ENCODE data around the gene GRIN1. TPM values are rescaled to one million over a fixed set of nuclear protein-coding genes. Genes with fewer than 3 reads are reported as not detected.

The GRIN1 gene
- total RNA-seq, 4 donors from 2014 or later = not detected

GRCh38 chr9:137112564-137113384 lies 26.2 kb upstream of the GRIN1 start:
- no peak overlapping the region for H3K27ac ChIP-seq
- no peak for DNase-seq
- H3K9me3 ChIP-seq = no peaks in the 10 kb centered on the region
- H3K4me3 ChIP-seq (replicated peaks in 1 of 3) = no peak overlapping the region
- 94 to 97% methylated on average over 18 of the region's 42 CpGs for WGBS, 2 donors
- no peak for TF ChIP-seq POLR2A (IDR thresholded peaks at IDR 0.05)
- TF ChIP-seq, protein P1, sequence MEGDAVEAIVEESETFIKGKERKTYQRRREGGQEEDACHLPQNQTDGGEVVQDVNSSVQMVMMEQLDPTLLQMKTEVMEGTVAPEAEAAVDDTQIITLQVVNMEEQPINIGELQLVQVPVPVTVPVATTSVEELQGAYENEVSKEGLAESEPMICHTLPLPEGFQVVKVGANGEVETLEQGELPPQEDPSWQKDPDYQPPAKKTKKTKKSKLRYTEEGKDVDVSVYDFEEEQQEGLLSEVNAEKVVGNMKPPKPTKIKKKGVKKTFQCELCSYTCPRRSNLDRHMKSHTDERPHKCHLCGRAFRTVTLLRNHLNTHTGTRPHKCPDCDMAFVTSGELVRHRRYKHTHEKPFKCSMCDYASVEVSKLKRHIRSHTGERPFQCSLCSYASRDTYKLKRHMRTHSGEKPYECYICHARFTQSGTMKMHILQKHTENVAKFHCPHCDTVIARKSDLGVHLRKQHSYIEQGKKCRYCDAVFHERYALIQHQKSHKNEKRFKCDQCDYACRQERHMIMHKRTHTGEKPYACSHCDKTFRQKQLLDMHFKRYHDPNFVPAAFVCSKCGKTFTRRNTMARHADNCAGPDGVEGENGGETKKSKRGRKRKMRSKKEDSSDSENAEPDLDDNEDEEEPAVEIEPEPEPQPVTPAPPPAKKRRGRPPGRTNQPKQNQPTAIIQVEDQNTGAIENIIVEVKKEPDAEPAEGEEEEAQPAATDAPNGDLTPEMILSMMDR (IDR thresholded peaks at IDR 0.05) = no peak
- no peaks in the 10 kb centered on the region for H3K27me3 ChIP-seq
- H3K36me3 ChIP-seq = peaks cover 15 to 19% of the 10 kb centered on the region in 2 donors
- peaks cover 5 to 10% of the 10 kb centered on the region in 2 donors for H3K4me1 ChIP-seq
- intact Hi-C loops (cut with DNase I) = no loop called here

- Histone ChIP-seq H3K4me3 (replicated peaks in 1 of 3) (peak overlapping the region in 1 of 3 donors; percentile 5), H3K27me3 (no peaks in the 10 kb centered on the region), H3K27ac (no peak overlapping the region), H3K4me1 (peaks cover 5 to 10% of the 10 kb centered on the region in 2 donors), H3K9me3 (no peaks in the 10 kb centered on the region), H3K36me3 (peaks cover 8 to 15% of the 10 kb centered on the region in 2 donors)
- intact Hi-C loops (cut with DNase I) = no loop called here
- WGBS, 2 donors = 66 to 77% methylated on average over 15 to 22 of the region's 66 CpGs
- no peak for DNase-seq
- TF ChIP-seq, protein P1 (IDR thresholded peaks at IDR 0.05) = no peak
- no peak for TF ChIP-seq POLR2A (IDR thresholded peaks at IDR 0.05)
These were observed 25.4 kb upstream of the GRIN1 start for GRCh38 chr9:137113385-137114159.

DNA sequence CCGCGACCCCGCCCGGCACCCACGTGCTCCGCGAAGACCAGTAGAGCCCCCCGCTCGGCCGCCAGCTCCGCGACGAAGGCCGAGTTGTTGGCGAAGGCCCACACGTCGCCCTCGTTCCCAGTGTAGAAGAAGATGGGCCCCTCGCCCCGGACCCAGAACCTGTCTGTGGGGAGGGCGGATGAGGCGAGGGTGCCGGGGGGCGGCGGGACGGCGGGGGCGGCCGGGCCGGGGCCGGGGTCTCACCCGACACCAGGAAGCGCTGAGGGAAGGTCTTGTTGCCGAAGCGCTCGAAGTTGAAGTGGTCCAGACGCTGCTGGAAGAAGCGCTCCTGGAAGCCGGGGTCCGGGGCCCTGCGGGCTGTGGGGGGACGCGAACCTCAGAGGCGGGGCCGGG lies 24.7 kb upstream of the GRIN1 start:
- TF ChIP-seq, protein P1 (IDR thresholded peaks at IDR 0.05) = no peak
- no peak for TF ChIP-seq POLR2A (IDR thresholded peaks at IDR 0.05)
- H3K4me1 ChIP-seq = peaks cover 5 to 10% of the 10 kb centered on the region in 2 donors
- H3K36me3 ChIP-seq = peaks cover 4 to 13% of the 10 kb centered on the region in 2 donors
- WGBS, 2 donors = no CpG with 5 or more reads among the region's 45 CpGs
- DNase-seq = no peak
- H3K4me3 ChIP-seq (replicated peaks in 1 of 3) = peak overlapping the region; percentile 51 to 87 (median 53)
- H3K27me3 ChIP-seq = no peaks in the 10 kb centered on the region
- H3K9me3 ChIP-seq = no peaks in the 10 kb centered on the region
- intact Hi-C loops (cut with DNase I) = no loop called here
- H3K27ac ChIP-seq = no peak overlapping the region

- Histone ChIP-seq H3K36me3 (peaks cover 4 to 13% of the 10 kb centered on the region in 2 donors), H3K27ac (no peak within 1 kb of the TSS), H3K9me3 (no peaks in the 10 kb centered on the region), H3K27me3 (no peaks in the 10 kb centered on the region), H3K4me1 (peaks cover 5 to 10% of the 10 kb centered on the region in 2 donors), H3K4me3 (replicated peaks in 1 of 3) (peak within 1 kb of the TSS; percentile 51 to 87 (median 53))
- intact Hi-C loops (cut with DNase I) = loop anchor here (5.0 kb wide), 1 partner anchor 117 kb away; the partner anchor contains the start of gene SLC34A3
- 32 to 52% methylated on average over 3 to 5 of the region's 70 CpGs for WGBS, 2 donors
- TF ChIP-seq, protein P1 (IDR thresholded peaks at IDR 0.05) = no peak
- TF ChIP-seq POLR2A (IDR thresholded peaks at IDR 0.05) = peak in 1 of 2 donors; percentile 48
- DNase-seq = peak; percentile 69 to 75
These were observed 24.2 kb upstream of the GRIN1 start, which contains the start of gene DPP7 for GRCh38 chr9:137114613-137115393. Gene DPP7, minus strand, starts transcription at chr9:137114733. Its CDS starts 20 bp downstream, at chr9:137114713.

Measured in thyroid gland (tissue), 4 donors.